ENCODE measurements around the gene LIF. TPM values are rescaled to one million over a fixed set of nuclear protein-coding genes. Genes with fewer than 3 reads are reported as not detected.

Gene LIF
- total and polyA plus RNA-seq, 2 donors (not counting 3 experiments of a cell fraction or from before 2014, with no cell fraction given) = 0.12 to 0.27 TPM

DNA sequence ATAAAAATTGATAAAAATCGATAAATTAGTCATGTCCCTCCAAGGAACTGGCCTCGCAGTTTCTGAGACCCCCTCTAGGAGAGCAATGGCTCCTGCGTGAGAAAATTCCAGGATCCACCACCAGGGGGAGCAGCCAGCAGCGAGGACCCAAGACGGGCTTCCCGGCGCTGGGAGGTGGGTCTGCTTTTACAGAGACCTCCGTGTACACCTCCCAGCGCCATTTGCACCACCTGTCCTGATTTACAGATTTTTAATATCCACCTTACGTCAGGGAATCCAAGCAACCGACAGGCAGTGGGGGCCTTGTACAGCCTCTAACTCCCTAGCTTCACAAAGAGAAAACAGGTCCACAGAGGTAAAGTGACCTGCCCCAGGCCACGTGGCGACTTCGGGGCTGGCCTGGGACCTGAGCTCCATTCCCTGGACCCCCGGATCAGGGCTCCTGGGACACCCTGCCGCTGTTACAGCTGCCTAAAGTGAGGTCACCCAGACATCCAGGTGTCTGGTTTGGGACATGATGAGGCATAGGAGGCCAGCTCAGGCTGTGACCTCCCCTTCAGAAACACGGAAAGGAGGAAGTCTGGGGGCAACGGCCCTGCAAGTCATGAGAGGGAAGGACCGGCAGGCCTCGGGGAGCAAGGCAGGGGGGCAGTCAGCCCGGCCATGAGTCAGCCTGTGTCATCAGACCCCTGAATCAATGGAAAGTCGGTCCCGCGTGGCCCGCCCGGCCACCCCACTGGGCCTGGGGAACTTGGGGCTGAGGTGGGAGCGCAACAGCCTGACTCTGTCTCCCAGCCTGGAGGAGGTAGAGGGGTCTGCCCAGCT lies 16.6 kb upstream of the LIF start:
- ChIA-PET POLR2A (no interaction called here), CTCF (interaction anchor here (0.6 to 4.3 kb wide), 17 partner anchors 7 to 166 kb away, joined by 3 to 56 read pairs (median 5); partner anchors contain the start of genes RNF215 and TBC1D10A)
- Histone ChIP-seq H3K9ac (replicated peaks; ENCODE audit: extremely low read depth, insufficient read depth, low read length) (no peak overlapping the region), H3K27ac (ENCODE audit: insufficient read depth, low read depth, low read length) (no peak overlapping the region), H3K4me2 (ENCODE audit: insufficient read depth, low read length) (peak overlapping the region; percentile 65), H3K9me3 (replicated peaks; ENCODE audit: control insufficient read depth, insufficient read depth, low read length) (no peaks in the 10 kb centered on the region), H3K9me1 (replicated peaks; ENCODE audit: control insufficient read depth, extremely low read depth, insufficient read depth, low read length) (no peaks in the 10 kb centered on the region), H3K4me3 (replicated peaks in 1 of 3; ENCODE audit: insufficient read depth in 1 of 3, low read depth in 1 of 3, low read length in 3 of 3) (no peak overlapping the region), H3K79me2 (ENCODE audit: control insufficient read depth, insufficient read depth, low read length) (no peaks in the 10 kb centered on the region), H4K20me1 (replicated peaks; ENCODE audit: control insufficient read depth, extremely low read depth, insufficient read depth, low read length) (no peaks in the 10 kb centered on the region), H3K36me3 (ENCODE audit: control insufficient read depth in 2 of 2, extremely low read depth in 1 of 2, insufficient read depth in 2 of 2, low read length in 2 of 2) (no peaks in the 10 kb centered on the region), H3K27me3 (ENCODE audit: control insufficient read depth in 2 of 2, insufficient read depth in 2 of 2, low read length in 2 of 2) (no peaks in the 10 kb centered on the region), H2AFZ (ENCODE audit: low read depth, low read length) (peak overlapping the region; percentile 94), H3K4me1 (ENCODE audit: control insufficient read depth, extremely low read depth, insufficient read depth, low read length) (peaks cover 6% of the 10 kb centered on the region)
- BruUV-seq (replicated peaks) = no TSS peak
- intact Hi-C loops (cut with micrococcal nuclease) = loop anchor here (1.0 kb wide), 2 partner anchors 24 to 124 kb away; partner anchors contain the start of gene RNF215
- TF ChIP-seq FOS (IDR thresholded peaks at IDR 0.05; ENCODE audit: borderline replicate concordance, insufficient read depth, low read length) = peak; percentile 27
- TF ChIP-seq JUN (IDR thresholded peaks at IDR 0.05; ENCODE audit: borderline replicate concordance, insufficient read depth, insufficient read length, low read depth) = no peak
- TF ChIP-seq POLR2A (IDR thresholded peaks at IDR 0.05; ENCODE audit: low read depth, low read length) = no peak
- TF ChIP-seq, protein P1, sequence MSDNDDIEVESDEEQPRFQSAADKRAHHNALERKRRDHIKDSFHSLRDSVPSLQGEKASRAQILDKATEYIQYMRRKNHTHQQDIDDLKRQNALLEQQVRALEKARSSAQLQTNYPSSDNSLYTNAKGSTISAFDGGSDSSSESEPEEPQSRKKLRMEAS (IDR thresholded peaks at IDR 0.05; ENCODE audit: insufficient read depth, insufficient read length) = no peak
- TF ChIP-seq GATA2 (IDR thresholded peaks at IDR 0.05; ENCODE audit: insufficient read depth, insufficient read length, low read depth, low read length) = no peak
- no peak for TF ChIP-seq MYC (IDR thresholded peaks at IDR 0.05; ENCODE audit: low read depth, low read length)
- TF ChIP-seq, protein P2, sequence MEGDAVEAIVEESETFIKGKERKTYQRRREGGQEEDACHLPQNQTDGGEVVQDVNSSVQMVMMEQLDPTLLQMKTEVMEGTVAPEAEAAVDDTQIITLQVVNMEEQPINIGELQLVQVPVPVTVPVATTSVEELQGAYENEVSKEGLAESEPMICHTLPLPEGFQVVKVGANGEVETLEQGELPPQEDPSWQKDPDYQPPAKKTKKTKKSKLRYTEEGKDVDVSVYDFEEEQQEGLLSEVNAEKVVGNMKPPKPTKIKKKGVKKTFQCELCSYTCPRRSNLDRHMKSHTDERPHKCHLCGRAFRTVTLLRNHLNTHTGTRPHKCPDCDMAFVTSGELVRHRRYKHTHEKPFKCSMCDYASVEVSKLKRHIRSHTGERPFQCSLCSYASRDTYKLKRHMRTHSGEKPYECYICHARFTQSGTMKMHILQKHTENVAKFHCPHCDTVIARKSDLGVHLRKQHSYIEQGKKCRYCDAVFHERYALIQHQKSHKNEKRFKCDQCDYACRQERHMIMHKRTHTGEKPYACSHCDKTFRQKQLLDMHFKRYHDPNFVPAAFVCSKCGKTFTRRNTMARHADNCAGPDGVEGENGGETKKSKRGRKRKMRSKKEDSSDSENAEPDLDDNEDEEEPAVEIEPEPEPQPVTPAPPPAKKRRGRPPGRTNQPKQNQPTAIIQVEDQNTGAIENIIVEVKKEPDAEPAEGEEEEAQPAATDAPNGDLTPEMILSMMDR (IDR thresholded peaks at IDR 0.05; ENCODE audit: extremely low read depth in 1 of 2, insufficient read depth in 1 of 2, low read depth in 1 of 2, low read length in 2 of 2) = peak; percentile 82 to 93
- TF ChIP-seq POLR2AphosphoS5 (IDR thresholded peaks at IDR 0.05; ENCODE audit: insufficient read depth, low read depth, low read length) = no peak
- FAIRE-seq (peak; percentile 91), DNase-seq (ENCODE audit: low read depth, low spot score) (peak; percentile 57)
- dilution Hi-C loops (cut with MboI; ENCODE audit: extremely low pct_ligation_motif_present, low sequenced_read_pairs) = no loop called here
